GM13977 (cell line): ENCODE results near the gene CHST11.

Experiments
- DNase-seq: peaks from one replicate; pipeline ENCODE4 v3.0.0; 2012; ENCODE audit warnings: low spot score
- in situ Hi-C: fragments of 300-500 bp; cut with MboI; formaldehyde crosslinking; loops from one replicate; pipeline ENCODE4 v1.12.0; 2022; ENCODE audit warnings: low sequenced_read_pairs, low pct_unique_long_range_greater_than_20kb, mixed read lengths, inconsistent platforms; ENCODE audit not compliant: unreplicated experiment
- TF ChIP-seq, protein P1 (sequence below): IDR thresholded peaks from 2 replicates; pipeline ENCODE4 v1.5.1; 2012; ENCODE audit warnings: mild to moderate bottlenecking, control low read depth; ENCODE audit not compliant: insufficient read depth; ENCODE audit errors: extremely low read depth, missing control alignments

Gene CHST11

DNA sequence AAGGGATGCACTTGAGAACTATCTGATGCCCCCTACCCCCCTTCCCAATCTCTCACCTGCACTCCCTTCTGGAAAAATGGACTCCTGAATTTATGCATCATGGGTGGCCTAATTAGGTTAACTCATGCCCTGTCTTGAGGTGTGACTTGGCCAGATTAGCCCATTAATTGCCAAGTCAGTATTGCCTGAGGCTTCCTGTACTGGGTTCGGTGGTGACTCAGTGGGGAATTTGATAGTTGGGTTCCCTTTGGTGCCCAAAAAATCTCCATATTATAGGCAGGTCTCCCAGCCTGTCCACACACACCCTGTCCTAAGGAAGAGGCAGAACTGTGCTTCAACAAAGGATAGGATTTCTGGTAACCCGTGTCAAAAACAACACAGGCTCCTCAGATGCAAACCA lies 146.1 kb downstream of the CHST11 start:
- in situ Hi-C loops, result no loop called here
- TF ChIP-seq, protein P1, sequence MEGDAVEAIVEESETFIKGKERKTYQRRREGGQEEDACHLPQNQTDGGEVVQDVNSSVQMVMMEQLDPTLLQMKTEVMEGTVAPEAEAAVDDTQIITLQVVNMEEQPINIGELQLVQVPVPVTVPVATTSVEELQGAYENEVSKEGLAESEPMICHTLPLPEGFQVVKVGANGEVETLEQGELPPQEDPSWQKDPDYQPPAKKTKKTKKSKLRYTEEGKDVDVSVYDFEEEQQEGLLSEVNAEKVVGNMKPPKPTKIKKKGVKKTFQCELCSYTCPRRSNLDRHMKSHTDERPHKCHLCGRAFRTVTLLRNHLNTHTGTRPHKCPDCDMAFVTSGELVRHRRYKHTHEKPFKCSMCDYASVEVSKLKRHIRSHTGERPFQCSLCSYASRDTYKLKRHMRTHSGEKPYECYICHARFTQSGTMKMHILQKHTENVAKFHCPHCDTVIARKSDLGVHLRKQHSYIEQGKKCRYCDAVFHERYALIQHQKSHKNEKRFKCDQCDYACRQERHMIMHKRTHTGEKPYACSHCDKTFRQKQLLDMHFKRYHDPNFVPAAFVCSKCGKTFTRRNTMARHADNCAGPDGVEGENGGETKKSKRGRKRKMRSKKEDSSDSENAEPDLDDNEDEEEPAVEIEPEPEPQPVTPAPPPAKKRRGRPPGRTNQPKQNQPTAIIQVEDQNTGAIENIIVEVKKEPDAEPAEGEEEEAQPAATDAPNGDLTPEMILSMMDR, result no peak
- DNase-seq, result no peak

DNA sequence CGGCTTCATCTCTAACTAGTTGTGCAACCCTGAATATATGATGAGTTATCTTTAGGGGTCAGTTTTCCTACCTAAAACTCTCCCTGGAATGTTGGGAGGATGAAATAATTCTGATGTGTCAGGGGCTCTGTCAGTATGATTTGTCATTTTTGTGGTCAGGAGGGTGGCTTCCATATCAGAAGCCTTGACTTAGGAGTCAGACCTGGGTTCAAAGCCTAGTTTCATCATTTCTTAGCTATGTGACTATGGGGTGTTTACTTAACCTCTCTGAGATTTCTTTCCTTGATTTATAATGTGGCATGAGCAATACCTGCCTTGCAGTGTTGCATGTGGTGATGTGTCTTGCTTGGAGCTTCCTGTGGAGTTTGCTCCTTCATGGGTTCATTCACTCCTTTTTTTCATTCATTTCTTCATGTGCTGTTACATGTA lies 146.8 kb downstream of the CHST11 start:
- TF ChIP-seq, protein P1, result no peak
- DNase-seq, result no peak
- in situ Hi-C loops, result no loop called here

- TF ChIP-seq, protein P1, result no peak
- peak; percentile 75 for DNase-seq
- in situ Hi-C loops, result no loop called here
Measured at GRCh38 chr12:104604070-104604994, 147.6 kb downstream of the CHST11 start.

- TF ChIP-seq, protein P1, result no peak
- in situ Hi-C loops, result no loop called here
- no peak for DNase-seq
Measured at GRCh38 chr12:104604995-104605675, 148.4 kb downstream of the CHST11 start.

DNA sequence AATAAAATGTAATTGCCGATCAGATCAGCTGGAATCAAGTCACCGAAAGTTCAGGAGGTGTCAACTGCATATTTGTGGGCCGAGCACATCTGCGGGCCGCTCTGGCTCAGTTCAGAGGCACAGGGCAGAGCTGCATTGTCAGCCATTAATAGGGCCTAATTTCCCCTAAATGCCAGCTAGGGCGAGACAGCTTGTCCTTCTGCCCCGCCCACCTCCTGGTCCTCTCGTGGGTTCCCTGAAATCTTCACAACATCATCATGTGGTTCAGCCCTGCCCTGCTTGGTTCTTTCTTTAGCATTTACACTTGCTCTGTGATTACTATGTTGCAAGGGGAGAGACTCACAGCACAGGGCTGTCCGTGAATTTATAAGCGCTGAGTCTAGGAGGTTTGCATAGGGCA lies 148.9 kb downstream of the CHST11 start:
- in situ Hi-C loops, result no loop called here
- TF ChIP-seq, protein P1, result no peak

DNA sequence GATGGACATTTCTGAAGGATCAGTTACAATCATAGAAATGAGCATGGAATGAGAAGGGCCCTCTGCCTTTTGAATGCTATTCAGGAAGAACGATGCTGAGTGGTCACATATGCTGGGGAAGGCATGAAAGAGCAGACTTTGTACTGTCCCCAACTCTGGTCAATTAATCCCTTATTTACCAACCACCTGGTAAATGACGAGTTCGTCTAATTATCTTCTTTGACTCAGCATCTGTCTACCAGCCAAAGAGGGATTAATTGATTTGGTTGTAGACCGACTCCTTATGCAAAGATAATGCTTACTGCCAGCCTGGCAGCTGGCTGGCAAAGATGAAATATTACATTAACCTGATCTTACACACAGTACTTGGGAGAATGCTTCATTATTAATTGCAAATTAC lies 152.2 kb downstream of the CHST11 start:
- TF ChIP-seq, protein P1, result no peak
- DNase-seq, result no peak

More for the DNA sequence above, 148.9 kb downstream of the CHST11 start:
- no peak for DNase-seq

More for the DNA sequence above, 152.2 kb downstream of the CHST11 start:
- in situ Hi-C loops, result no loop called here
